ENCODE measurements around the gene NONO. TPM values are rescaled to one million over a fixed set of nuclear protein-coding genes. Genes with fewer than 3 reads are reported as not detected.
"Not testable (repeated sequence)": the region's sequence is repeated elsewhere in the genome, so short reads cannot be mapped to it uniquely, and the experiment has no call there.

NONO gene
- total RNA-seq, 1 experiment from 2014 or later, result 551 TPM

DNA sequence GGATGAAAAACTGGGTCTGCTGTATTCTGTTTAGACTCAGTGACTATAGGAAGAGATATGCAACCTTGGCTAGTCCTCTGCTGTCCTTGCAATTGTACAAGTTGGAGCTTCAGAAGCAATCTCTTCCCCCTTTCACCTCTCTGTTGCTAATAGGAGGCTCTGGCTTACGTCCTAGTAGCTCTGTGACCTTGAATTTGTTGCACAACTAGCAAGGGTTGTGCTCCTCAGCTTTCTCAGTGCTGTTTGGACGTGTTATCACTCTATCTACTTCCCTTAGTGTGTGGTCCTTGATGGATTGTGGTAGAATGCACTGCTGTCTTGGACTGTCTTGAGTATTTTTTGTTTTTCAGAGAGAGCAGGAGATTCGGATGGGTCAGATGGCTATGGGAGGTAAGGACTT is 14.7 kb downstream of the NONO start:
- intact Hi-C loops (cut with micrococcal nuclease; ENCODE audit: unreplicated experiment), result no loop called here
- Histone ChIP-seq H3K4me2 (no peak overlapping the region), H3K4me1 (replicated peaks; ENCODE audit: insufficient read depth) (no peaks in the 10 kb centered on the region), H3K9me2 (ENCODE audit: insufficient read depth) (no peaks in the 10 kb centered on the region), H3F3A (ENCODE audit: insufficient read depth, low read depth) (peaks cover 36% of the 10 kb centered on the region; the same call in 1 of the 2 replicates), H4K20me1 (ENCODE audit: insufficient read depth) (0 out of 2 replicates have a peak, but pooled peaks cover 2% of the 10 kb centered on the region), H3K4me3 (no peak overlapping the region), H3K36me3 (ENCODE audit: low read depth) (0 out of 2 replicates have a peak, but pooled peaks cover 12% of the 10 kb centered on the region), H3K27me3 (ENCODE audit: insufficient read depth, low read depth) (no peaks in the 10 kb centered on the region), H2AFZ (no peak overlapping the region), H3K79me2 (ENCODE audit: low read depth) (no peaks in the 10 kb centered on the region), H3K27ac (no peak overlapping the region), H3K9me3 (ENCODE audit: insufficient read depth, low read depth) (no peaks in the 10 kb centered on the region)
- BruUV-seq (replicated peaks), result no TSS peak
- ChIA-PET CTCF (no interaction called here), POLR2A (ENCODE audit: unreplicated experiment) (no interaction called here)
- DNase-seq, result no peak
- TF ChIP-seq, protein P1, sequence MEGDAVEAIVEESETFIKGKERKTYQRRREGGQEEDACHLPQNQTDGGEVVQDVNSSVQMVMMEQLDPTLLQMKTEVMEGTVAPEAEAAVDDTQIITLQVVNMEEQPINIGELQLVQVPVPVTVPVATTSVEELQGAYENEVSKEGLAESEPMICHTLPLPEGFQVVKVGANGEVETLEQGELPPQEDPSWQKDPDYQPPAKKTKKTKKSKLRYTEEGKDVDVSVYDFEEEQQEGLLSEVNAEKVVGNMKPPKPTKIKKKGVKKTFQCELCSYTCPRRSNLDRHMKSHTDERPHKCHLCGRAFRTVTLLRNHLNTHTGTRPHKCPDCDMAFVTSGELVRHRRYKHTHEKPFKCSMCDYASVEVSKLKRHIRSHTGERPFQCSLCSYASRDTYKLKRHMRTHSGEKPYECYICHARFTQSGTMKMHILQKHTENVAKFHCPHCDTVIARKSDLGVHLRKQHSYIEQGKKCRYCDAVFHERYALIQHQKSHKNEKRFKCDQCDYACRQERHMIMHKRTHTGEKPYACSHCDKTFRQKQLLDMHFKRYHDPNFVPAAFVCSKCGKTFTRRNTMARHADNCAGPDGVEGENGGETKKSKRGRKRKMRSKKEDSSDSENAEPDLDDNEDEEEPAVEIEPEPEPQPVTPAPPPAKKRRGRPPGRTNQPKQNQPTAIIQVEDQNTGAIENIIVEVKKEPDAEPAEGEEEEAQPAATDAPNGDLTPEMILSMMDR (conservative IDR thresholded peaks at IDR 0.05), result no peak
- no peak for TF ChIP-seq EZH2 (IDR thresholded peaks at IDR 0.05; ENCODE audit: low read depth)

DNA sequence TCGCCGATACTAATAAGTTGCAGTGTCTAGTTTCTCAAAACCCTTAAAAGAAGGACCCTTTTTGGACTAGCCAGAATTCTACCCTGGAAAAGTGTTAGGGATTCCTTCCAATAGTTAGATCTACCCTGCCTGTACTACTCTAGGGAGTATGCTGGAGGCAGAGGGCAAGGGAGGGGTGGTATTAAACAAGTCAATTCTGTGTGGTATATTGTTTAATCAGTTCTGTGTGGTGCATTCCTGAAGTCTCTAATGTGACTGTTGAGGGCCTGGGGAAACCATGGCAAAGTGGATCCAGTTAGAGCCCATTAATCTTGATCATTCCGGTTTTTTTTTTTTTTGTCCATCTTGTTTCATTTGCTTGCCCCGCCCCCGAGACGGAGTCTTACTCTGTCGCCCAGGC is 16.6 kb downstream of the NONO start:
- POLR2A ChIA-PET (ENCODE audit: unreplicated experiment), result not testable (repeated sequence)

DNA sequence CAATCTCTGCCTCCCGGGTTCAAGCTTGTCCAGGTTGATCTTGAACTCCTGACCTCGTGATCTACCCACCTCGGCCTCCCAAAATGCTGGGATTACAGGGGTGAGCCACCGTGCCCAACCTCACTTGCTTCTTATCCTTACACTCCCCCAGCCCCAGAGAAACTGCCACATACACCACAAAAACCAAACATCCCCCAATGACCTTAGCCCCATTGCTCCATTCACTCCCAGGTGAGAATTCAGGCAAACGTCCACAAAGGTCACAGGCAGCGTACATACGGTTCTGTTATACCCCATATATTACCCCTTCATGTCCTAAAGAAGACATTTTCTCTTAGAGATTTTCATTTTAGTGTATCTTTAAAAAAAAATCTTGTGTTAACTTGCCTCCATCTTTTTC is 17.1 kb downstream of the NONO start:
- DNase-seq; H3K4me2 ChIP-seq; H4K20me1 ChIP-seq (ENCODE audit: insufficient read depth); H3K4me3 ChIP-seq; H2AFZ ChIP-seq; H3K27me3 ChIP-seq (ENCODE audit: insufficient read depth, low read depth); H3K9me3 ChIP-seq (ENCODE audit: insufficient read depth, low read depth); H3K79me2 ChIP-seq (ENCODE audit: low read depth); H3K9me2 ChIP-seq (ENCODE audit: insufficient read depth); intact Hi-C loops (cut with micrococcal nuclease; ENCODE audit: unreplicated experiment); H3K4me1 ChIP-seq (replicated peaks; ENCODE audit: insufficient read depth); H3K27ac ChIP-seq: not testable (repeated sequence)
- TSS peak; percentile 66 for BruUV-seq (replicated peaks)
- ChIA-PET CTCF (interaction anchor here (0.7 kb wide), 1 partner anchor 56 kb away, joined by 3 read pairs; no protein-coding TSS in a partner anchor), POLR2A (ENCODE audit: unreplicated experiment) (interaction anchor here (0.6 kb wide), 1 partner anchor 9 kb away, joined by 9 read pairs; no protein-coding TSS in a partner anchor)
- Histone ChIP-seq H3F3A (ENCODE audit: insufficient read depth, low read depth) (peaks cover 36% of the 10 kb centered on the region; the same call in 1 of the 2 replicates), H3K36me3 (ENCODE audit: low read depth) (0 out of 2 replicates have a peak, but pooled peaks cover 11% of the 10 kb centered on the region)

More for the DNA sequence above, 16.6 kb downstream of the NONO start:
- DNase-seq; intact Hi-C loops (cut with micrococcal nuclease; ENCODE audit: unreplicated experiment); H3K4me3 ChIP-seq; H3K4me1 ChIP-seq (replicated peaks; ENCODE audit: insufficient read depth); CTCF ChIA-PET; H3K9me2 ChIP-seq (ENCODE audit: insufficient read depth); H3K27me3 ChIP-seq (ENCODE audit: insufficient read depth, low read depth); H4K20me1 ChIP-seq (ENCODE audit: insufficient read depth); H3K27ac ChIP-seq; H2AFZ ChIP-seq; H3K79me2 ChIP-seq (ENCODE audit: low read depth); H3K4me2 ChIP-seq; H3K9me3 ChIP-seq (ENCODE audit: insufficient read depth, low read depth); BruUV-seq (replicated peaks): not testable (repeated sequence)
- Histone ChIP-seq H3F3A (ENCODE audit: insufficient read depth, low read depth) (peaks cover 36% of the 10 kb centered on the region; the same call in 1 of the 2 replicates), H3K36me3 (ENCODE audit: low read depth) (0 out of 2 replicates have a peak, but pooled peaks cover 11% of the 10 kb centered on the region)

DNA sequence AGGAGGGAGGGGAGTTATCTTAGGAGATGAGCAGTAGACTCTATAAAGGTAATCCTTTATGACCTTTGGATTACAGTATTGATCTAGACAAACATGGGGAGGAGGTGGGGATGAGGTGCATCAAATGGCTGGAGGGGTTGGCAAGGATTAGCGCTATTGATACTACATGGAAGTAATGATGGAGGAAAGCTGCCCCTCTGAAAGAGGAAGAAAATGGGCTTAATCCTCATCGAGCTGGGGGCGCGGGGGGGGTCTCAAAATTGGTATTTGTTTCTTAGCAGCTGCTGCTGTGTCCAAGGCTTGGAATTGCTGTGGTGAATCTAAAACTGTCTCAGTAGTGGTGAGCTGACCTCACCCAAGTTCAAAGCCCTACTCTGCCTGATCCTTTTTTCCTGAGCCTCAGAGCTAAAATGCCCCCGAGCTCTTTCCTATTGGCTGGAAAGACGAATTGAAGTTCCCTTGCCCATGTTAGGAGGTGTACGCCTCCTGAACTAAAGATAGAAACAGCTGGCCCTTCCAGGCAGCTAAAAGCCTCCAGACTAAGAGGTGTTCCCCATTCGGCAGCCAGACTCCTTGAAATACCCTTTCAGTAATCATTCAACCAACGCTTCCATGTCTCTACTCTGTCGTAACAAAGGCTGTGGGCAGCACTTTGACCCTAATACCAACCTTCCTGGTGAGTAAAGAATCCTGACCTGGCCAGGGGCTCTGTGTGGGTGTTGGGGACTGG is 17.9 kb downstream of the NONO start, which contains the start of gene ITGB1BP2:
Gene ITGB1BP2 (plus strand): TSS at position 556 of the 730 bp plus-strand sequence. CDS start 57 bp downstream, at position 613.
- no TSS peak for BruUV-seq (replicated peaks)
- intact Hi-C loops (cut with micrococcal nuclease; ENCODE audit: unreplicated experiment), result no loop called here
- CTCF ChIA-PET, result no interaction called here

More for the DNA sequence above, 17.9 kb downstream of the NONO start, which contains the start of gene ITGB1BP2:
- no peak for DNase-seq
- POLR2A ChIA-PET (ENCODE audit: unreplicated experiment), result no interaction called here
- Histone ChIP-seq H3K4me2 (no peak within 1 kb of the TSS), H3K79me2 (ENCODE audit: low read depth) (no peaks in the 10 kb centered on the region), H3K27me3 (ENCODE audit: insufficient read depth, low read depth) (no peaks in the 10 kb centered on the region), H3K9me2 (ENCODE audit: insufficient read depth) (no peaks in the 10 kb centered on the region), H2AFZ (no peak within 1 kb of the TSS), H3F3A (ENCODE audit: insufficient read depth, low read depth) (peaks cover 34% of the 10 kb centered on the region; the same call in 1 of the 2 replicates), H4K20me1 (ENCODE audit: insufficient read depth) (0 out of 2 replicates have a peak, but pooled peaks cover 2% of the 10 kb centered on the region), H3K9me3 (ENCODE audit: insufficient read depth, low read depth) (no peaks in the 10 kb centered on the region), H3K4me1 (replicated peaks; ENCODE audit: insufficient read depth) (no peaks in the 10 kb centered on the region), H3K4me3 (no peak within 1 kb of the TSS), H3K36me3 (ENCODE audit: low read depth) (0 out of 2 replicates have a peak, but pooled peaks cover 9% of the 10 kb centered on the region), H3K27ac (no peak within 1 kb of the TSS)
- TF ChIP-seq EZH2 (IDR thresholded peaks at IDR 0.05; ENCODE audit: low read depth), result no peak
- TF ChIP-seq, protein P1 (conservative IDR thresholded peaks at IDR 0.05), result no peak

Data from PC-9 (cell line).